ENCODE data around the gene ZNF14.

DNA sequence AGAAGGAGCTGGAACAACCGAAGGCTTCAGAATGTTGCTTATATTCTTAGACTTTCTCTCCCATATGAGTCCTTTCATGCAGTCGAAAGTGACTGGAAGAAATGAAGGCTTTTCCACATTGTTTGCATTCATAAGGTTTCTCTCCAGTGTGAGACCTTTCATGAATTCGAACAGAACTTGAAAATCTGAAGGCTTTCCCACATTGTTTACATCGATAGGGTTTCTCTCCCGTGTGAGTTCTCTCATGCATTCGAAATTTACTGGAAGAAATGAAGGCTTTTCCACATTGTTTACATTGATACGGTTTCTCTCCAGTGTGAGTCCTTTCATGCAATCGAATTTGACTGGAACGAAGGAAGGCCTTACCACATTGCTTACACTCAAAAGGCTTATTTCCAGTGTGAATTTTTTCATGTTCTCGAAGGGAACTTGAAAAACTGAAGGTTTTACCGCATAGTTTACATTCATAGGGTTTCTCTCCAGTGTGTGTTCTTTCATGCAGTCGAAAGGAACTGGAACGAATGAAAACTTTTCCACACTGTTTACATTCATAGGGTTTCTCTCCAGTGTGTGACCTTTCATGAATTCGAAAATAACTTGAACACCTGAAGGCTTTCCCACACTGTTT is 21.5 kb downstream of the ZNF14 start:
- TF ChIP-seq, protein P1, sequence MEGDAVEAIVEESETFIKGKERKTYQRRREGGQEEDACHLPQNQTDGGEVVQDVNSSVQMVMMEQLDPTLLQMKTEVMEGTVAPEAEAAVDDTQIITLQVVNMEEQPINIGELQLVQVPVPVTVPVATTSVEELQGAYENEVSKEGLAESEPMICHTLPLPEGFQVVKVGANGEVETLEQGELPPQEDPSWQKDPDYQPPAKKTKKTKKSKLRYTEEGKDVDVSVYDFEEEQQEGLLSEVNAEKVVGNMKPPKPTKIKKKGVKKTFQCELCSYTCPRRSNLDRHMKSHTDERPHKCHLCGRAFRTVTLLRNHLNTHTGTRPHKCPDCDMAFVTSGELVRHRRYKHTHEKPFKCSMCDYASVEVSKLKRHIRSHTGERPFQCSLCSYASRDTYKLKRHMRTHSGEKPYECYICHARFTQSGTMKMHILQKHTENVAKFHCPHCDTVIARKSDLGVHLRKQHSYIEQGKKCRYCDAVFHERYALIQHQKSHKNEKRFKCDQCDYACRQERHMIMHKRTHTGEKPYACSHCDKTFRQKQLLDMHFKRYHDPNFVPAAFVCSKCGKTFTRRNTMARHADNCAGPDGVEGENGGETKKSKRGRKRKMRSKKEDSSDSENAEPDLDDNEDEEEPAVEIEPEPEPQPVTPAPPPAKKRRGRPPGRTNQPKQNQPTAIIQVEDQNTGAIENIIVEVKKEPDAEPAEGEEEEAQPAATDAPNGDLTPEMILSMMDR (IDR thresholded peaks at IDR 0.05; ENCODE audit: low read depth, low read length): no peak
- no peak for TF ChIP-seq EZH2phosphoT487 (IDR thresholded peaks at IDR 0.05; ENCODE audit: low read depth)

Data from OCI-LY3 (cell line).